Neural progenitor cell (in vitro differentiated cells): ENCODE results near the gene BCR.

ENCODE experiments used
- EZH2 ChIP-seq: fragments of 200-600 bp; sonication (generic); IDR thresholded peaks from 2 replicates; pipeline ENCODE4 v1.6.1; 2017; ENCODE audit warnings: antibody characterized with exemption, mild to moderate bottlenecking, moderate library complexity
- EZH2phosphoT487 ChIP-seq: fragments of 200-600 bp; sonication (generic); IDR thresholded peaks from 2 replicates; pipeline ENCODE4 v1.6.1; 2017; ENCODE audit warnings: antibody characterized with exemption
- TF ChIP-seq, protein P1 (sequence below): fragments of 200-600 bp; sonication (generic); IDR thresholded peaks from 2 replicates; pipeline ENCODE4 v1.5.1; 2017; ENCODE audit warnings: antibody characterized with exemption, mild to moderate bottlenecking

- TF ChIP-seq, protein P1, sequence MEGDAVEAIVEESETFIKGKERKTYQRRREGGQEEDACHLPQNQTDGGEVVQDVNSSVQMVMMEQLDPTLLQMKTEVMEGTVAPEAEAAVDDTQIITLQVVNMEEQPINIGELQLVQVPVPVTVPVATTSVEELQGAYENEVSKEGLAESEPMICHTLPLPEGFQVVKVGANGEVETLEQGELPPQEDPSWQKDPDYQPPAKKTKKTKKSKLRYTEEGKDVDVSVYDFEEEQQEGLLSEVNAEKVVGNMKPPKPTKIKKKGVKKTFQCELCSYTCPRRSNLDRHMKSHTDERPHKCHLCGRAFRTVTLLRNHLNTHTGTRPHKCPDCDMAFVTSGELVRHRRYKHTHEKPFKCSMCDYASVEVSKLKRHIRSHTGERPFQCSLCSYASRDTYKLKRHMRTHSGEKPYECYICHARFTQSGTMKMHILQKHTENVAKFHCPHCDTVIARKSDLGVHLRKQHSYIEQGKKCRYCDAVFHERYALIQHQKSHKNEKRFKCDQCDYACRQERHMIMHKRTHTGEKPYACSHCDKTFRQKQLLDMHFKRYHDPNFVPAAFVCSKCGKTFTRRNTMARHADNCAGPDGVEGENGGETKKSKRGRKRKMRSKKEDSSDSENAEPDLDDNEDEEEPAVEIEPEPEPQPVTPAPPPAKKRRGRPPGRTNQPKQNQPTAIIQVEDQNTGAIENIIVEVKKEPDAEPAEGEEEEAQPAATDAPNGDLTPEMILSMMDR, result no peak
- TF ChIP-seq EZH2, result no peak
- TF ChIP-seq EZH2phosphoT487, result no peak
Observed at GRCh38 chr22:23351321-23351720, 171.0 kb downstream of the BCR start.
